SIG-M5 (cell line): ENCODE data around the gene CRACR2B.

ENCODE experiments used
- DNase-seq: peaks from one replicate; lab custom pipeline; 2025; lab: John Stamatoyannopoulos, UW

The CRACR2B gene

DNA sequence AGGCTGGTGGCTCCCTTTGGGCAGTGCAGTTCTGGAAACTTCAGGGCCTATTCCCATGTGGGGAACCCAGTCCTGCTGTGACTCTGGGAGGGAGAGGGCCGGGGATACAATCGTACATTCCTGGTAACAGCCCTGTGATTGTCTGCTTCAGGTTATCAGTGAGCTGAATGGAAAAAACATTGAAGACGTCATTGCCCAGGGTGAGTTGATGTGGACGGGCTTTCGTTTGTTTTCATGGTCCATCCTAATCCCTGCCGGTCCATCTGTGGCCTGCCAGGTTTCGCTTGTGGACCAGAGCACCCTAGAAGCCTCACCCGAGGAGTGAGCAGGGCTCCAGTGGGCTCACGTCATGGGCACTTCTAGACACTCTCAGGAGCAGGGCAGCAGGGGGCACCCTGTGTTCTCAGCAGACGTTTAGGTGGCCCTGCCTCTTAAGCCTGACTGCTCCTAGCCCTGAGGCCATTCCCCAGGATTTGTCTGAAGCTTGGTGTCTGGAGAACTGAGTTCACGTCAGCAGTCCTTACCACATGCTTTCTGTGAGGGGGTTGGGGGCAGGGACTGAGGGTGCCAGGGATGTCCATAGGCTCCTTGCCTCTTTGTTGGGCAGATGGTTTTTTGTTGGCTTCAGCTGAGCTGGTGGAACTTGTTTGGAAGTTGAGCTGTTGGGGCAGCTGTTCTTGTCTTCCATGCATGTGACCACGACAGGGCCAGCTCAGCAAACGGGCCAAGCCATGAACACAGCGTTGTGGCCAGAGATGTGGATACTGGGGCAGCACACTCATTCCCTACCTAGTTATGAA lies 16.1 kb upstream of the CRACR2B start:
- DNase-seq, result no peak

DNA sequence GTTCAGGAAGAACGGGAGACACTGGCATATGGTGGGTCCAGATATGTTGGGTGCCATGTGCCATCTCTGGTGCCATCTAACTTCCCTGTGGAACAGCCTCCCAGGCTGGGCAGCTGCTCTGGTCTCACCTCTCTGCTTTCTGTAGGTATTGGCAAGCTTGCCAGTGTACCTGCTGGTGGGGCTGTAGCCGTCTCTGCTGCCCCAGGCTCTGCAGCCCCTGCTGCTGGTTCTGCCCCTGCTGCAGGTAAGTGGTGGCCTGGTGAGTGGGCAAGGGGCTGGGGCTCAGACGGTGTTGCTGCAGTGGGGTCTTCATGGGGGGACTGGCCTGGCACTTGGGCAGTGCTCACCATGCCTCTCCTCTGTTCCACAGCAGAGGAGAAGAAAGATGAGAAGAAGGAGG lies 15.3 kb upstream of the CRACR2B start:
- no peak for DNase-seq

DNA sequence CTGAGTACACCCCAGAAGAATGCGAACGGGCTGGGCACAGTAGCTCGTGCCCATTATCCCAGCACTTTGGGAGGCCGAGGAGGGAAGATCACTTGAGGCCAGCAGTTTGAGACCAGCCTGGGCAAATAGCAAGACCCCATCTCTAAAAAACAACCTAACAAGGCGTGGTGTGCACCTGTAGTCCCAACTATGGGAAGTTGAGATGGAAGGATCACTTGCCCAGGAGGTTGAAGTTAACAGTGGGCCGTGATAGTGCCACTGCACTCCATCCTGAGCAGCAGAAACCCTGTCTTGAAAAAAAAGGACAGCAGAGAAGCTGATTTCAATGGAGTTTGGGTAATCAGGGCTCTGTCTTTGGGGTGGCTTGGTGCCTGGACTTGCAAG lies 14.7 kb upstream of the CRACR2B start:
- DNase-seq, result no peak

DNA sequence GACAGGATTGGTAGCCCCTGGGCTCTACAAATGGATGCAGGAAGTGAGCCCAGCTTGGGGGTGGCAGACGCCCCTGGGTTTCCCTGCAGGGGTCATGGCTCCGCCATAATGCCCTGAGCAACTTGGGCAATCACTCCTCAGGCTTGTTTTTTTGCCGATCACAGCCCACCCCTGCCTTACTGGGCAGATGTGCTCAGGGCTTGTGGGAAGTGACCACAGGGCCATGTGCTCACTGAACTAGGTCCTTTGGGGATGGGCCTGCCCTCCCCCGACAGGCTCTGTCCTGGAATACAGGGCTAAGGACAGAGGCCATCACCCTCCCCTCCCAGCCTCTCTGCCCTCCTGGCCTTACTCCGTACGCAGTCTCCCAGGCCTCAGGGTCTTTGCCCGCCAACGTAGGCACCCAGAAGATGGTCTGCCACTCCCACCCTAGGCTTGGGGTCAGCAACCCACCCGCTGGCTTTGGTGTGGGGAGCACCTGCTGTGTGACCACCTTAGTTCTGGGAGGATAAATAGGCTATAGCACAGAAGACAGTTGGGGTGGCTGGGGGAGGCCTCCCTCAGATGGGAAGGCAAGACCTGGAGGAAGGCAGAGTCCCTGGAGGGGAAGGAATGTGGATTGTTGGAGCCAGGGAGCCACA lies 14.1 kb upstream of the CRACR2B start:
- DNase-seq, result no peak

DNA sequence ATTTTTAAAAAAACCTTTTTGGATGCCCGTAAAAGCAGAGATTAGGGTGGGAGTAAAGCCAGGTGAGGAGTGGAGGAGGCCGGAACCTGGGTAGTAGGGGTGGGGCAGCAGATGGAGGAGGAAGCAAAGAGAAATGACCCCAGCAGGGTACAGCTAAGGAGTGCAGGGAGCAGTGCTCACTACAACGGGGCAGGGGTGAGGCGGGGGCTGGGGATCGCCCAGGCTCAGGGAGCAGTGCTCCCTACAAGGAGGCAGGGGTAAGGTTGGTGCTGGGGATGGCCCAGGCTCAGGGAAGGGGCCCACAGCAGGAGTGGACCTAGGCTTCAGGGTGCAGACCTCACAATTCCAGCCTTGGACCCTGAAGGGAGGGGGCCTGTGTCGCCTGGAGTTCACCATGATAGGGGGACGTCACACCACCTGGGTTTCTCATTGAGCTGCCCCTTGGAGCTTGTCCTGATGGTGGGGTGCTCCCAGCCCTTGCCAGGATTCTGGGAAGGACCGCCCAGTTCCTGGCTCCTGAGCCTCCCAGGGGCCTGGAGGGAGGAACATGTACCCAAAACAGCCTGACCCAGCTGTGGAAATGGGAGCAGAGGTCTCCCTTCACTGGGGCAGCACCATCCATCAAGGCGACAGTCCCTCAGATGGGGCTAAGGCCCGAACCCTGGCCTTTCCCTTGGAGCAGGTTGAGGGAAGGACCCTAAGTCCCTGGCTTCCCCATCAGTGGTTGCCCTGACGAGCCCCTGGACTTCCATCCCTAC lies 11.9 kb upstream of the CRACR2B start:
- DNase-seq, result no peak

DNA sequence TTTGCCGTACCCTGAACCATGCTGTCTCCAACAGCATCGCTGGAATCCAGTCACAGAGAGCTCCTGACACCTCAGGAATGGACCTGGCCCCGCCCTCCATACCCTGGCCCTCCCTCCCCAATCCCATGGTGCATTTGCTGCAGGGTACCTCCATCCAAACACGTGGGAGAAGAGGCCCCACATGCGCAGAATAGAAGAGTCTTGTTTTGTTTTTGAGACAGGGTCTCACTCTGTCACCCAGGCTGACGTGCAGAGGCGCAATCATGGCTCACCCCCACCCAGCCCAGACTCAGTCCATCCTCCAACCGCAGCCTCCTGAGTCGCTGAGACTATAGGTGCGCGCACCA lies 11.3 kb upstream of the CRACR2B start:
- no peak for DNase-seq

DNA sequence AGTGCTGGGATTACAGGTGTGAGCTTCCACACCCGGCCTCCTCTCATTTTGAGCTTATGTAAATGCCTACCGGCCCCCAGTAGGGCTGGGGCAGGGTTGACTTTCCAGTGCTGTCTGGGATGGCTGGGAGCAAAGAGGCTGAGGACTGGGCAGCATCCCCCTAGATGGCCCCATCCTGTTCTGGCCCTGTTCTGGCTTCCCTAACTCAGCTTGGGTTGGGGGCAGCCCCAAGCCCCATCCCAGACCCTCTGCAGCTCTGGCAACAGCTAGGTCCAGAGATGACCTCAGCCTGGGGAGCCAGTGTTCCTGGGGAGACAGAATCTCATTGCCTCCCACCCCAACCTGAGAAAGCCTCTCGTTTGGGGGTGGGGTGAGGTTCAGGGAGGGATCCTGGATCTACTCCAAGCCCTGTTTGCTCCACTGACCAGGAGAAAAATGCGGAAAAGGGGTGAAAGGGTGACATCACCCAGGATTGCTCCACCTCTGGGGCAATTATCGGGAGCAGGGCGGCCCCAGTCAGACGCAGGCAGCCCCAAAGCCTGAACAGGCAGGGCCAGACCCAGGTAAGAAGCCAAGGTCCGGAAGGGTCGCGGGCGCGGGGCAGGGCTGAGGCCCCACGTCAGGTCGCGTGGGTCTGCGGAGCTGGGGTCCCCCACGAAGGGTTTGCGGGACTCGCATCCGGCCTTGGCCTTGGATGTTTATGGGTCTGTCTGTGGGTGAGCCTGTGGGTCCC lies 9.2 kb upstream of the CRACR2B start, which contains the start of gene PNPLA2:
TSS of gene PNPLA2 (plus strand) at position 519 of the 733 bp plus-strand sequence. CDS start 805 bp downstream, outside the sequence.
- DNase-seq, result no peak

DNA sequence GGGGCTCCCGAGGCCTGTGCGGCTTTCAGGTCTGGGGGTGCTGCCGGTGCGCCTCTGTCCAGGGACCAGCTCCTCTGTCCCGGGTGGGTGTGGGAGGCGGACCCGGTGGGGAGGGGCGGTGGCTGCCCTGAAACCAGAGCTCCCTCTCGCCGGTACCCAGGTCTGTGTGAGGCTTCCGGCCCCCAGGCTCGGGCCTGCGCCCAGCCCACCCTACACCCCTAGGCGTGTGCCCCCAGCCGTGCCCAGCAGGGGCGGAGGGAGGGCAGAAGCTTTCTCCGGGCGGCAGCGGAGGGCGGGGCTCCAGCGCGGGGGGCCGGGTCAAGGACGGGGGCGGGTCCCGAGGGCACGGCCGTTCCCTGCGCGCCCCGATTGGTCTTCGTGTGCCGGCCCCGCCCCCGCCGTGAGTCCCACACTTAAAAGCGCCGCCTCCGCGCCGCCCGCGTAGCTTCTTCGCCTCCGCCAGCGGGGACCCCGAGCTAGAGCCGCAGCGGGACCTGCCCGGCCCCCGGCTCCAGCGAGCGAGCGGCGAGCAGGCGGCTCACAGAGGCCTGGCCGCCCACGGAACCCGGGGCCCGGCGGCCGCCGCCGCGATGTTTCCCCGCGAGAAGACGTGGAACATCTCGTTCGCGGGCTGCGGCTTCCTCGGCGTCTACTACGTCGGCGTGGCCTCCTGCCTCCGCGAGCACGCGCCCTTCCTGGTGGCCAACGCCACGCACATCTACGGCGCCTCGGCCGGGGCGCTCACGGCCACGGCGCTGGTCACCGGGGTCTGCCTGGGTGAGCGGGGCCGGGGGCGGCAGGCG lies 8.4 kb upstream of the CRACR2B start:
- no peak for DNase-seq

DNA sequence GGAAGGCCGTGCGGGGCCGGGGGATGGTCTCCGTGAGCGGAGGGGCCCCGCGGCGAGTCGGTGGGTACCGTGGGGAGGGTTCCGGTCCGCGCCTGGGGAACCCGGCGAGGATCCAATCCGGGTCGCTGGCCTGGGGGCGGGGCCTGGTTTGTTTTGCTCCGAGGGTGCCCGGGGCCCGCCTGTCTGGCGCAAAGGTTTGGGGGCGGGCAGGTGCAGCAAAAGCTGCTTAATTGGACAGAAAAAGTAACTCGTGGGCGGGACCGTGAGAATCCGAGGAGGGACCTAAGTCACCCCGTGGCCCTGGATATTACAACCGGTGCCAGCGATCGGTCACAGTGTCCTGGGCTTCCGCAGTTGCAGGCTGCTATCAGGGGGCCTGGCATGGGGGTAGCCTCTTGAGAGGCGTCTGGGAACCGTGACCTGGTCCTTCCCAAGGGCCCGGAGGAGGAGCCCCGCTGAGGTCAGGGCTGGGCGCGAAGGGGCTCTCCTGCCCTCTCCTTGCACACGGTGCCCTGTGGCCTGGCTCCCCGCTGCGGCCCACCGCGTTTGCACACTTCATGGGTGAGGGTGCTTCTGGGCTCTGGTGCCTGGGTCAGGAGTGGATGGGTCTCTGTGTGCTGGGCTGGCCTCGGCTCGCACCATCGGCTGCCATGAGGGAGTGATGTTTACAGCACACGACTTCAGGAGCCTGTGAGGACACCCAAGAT lies 7.6 kb upstream of the CRACR2B start:
- peak; percentile 37 for DNase-seq

DNA sequence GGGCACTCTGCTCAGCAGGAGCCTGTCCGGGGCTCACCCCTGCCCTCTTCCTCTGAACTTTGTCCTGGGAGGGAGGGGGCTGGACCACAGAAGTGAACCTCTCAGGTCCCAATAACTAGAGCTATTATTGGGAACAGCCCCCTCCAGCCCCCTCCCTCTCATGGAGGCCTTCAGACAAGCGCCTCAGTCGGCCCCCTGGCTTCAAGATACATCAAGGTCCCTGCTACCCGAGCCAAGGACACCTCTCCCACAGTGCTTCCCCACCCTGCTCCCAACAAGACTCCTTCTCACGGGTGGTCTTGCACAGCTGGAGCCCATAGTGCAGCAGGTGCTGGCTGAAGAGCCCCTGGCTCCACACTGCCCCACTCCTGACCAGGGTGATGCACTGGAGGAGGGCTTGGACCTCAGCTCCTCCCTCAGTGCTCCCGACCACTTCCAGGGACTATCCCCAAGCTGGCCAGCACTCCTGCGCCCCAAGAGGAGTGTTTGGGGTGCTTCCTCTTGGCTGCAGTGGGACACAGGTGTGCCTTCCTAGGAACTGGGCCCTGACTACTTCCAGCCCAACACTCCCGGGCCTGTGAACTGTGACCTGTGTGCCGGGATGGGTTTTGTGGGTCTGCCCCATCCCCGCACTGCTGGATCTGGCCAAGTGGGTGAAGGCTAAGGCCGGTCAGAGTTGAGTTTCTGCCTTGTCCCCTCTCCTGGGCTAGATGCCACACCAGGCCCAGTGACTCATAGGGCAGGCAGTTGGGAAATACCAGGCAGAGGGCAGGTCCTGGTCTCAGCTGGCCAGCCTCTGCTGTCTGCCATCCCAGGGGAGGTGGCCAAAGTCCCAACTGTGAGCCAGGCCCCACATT lies 6.8 kb upstream of the CRACR2B start:
- no peak for DNase-seq

DNA sequence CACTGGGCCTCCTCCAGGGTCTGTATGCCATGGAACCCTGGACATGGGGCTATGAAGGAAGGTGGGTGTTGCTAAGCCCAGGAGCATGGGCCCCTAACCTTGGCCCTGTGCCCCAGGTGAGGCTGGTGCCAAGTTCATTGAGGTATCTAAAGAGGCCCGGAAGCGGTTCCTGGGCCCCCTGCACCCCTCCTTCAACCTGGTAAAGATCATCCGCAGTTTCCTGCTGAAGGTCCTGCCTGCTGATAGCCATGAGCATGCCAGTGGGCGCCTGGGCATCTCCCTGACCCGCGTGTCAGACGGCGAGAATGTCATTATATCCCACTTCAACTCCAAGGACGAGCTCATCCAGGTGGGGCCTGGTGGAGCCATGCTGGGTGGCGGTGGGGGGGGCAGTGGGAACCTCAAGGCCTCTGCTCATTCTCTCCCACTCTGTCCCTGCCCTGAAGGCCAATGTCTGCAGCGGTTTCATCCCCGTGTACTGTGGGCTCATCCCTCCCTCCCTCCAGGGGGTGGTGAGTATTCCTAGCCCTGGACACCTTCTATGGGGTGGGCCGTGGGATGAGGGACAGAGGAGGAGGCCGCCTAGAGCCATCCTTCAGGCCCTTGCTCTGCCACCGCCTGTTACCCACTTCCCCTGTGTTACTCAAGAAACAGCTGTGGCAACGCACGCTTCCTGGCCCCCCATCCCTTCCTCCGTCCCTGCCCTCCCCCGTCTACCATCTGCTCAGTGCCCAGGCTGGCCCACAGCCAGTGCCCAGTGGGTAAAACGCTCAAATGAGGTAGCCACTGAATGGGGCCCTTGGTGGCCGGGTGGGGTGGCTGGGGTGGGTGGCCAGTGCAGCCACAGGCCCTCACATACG lies 6.0 kb upstream of the CRACR2B start:
- DNase-seq, result no peak

DNA sequence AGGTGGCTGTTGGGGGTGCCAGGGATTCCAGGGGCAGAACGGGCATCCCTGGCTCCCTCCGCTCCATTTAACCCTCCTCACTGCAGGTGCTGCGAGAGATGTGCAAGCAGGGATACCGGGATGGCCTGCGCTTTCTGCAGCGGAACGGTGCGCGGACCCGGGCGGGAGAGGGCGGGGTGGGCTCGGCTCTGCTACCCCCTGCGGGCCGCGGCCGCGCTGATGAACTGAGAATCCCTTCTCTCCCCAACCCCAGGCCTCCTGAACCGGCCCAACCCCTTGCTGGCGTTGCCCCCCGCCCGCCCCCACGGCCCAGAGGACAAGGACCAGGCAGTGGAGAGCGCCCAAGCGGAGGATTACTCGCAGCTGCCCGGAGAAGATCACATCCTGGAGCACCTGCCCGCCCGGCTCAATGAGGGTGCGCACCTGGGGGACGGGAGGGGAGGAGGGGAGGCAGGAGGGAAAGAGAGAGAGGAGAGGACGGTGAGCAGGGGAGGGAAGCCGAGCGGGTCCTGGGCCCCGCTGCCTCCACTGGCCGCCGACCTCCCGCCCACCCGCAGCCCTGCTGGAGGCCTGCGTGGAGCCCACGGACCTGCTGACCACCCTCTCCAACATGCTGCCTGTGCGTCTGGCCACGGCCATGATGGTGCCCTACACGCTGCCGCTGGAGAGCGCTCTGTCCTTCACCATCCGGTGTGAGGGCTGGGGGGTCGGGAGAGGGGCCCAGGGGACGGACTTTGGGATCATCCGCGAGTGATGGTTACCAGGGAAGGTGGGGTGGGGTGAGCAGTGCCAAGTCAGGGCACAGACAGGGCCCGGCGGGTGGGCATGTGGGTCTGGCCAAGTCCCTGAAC lies 4.1 kb upstream of the CRACR2B start:
- no peak for DNase-seq

DNA sequence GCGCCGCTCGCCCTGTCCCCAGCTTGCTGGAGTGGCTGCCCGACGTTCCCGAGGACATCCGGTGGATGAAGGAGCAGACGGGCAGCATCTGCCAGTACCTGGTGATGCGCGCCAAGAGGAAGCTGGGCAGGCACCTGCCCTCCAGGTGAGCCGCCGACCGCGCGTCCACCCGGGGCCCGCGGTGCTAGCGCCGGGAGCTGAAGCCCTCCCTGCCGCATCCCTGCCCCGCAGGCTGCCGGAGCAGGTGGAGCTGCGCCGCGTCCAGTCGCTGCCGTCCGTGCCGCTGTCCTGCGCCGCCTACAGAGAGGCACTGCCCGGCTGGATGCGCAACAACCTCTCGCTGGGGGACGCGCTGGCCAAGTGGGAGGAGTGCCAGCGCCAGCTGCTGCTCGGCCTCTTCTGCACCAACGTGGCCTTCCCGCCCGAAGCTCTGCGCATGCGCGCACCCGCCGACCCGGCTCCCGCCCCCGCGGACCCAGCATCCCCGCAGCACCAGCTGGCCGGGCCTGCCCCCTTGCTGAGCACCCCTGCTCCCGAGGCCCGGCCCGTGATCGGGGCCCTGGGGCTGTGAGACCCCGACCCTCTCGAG lies 3.3 kb upstream of the CRACR2B start:
- DNase-seq, result no peak

DNA sequence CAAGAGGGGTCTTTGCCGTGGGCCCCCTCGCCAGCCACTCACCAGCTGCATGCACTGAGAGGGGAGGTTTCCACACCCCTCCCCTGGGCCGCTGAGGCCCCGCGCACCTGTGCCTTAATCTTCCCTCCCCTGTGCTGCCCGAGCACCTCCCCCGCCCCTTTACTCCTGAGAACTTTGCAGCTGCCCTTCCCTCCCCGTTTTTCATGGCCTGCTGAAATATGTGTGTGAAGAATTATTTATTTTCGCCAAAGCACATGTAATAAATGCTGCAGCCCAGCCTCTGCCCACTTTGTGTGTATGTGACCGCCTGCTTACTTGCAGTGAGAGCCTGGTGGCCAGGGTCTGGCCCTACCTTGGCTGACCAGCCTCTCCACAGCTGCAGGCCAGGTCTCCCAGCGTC lies 2.8 kb upstream of the CRACR2B start:
- no peak for DNase-seq

DNA sequence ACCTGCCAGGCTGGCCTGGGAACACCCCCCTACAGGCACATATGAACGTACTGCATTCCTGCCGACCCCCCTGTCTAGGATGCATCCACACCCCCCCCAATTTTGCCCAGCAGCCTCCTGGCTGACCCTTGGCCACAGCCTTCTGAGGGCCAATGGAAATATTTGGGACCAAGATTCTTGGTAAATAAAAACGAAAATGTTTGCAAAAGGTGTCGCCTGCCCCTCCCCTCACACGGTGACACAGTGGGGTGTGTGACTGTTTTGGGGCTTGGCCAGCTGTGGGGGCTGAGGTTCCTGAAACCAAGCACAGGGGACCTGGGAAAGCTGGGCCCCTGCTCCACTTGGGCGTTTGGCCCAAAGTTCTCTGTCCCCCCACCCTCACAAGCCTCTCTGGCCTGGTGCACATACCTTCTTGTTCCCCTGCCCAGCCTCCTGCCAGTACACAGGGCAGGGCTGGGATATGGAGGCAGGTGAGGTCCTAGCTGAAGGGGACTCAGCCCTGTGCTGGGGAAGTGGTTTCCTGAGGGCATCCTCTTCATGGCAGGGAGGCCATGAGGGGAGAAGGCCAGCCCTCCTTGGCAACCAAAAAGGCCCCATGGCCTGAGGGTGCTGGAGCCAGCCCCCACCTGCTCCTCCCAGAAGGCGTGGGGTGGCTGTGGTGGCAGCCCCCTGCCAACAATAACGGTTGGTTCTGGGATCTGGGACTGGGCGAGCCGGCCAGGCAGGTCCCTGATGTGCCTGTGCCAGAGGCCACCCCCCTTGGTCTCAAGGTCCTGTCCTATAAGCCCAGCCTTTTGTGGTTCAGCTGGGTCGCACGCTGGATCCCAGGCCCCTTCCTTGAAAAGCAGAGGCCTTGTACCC lies 2.1 kb upstream of the CRACR2B start:
- DNase-seq, result no peak

DNA sequence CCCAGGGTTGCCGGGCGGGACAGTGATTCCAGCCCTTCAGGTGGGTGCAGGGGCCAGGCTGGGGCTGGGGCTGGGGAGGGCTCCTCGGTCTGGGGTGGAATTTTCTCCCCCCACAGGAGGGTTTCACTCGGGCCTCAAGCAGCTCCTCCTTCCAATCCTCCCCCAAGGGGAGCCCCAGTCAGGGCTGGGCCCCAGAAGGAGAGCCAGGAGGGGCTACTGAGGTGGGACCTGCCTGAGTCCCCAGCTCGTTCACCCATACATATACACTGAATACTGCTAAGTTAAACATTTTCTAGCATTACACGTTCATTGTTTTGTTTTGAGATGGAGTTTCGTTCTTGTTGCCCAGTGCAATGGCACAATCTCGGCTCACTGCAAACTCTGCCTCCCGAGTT lies 1.5 kb upstream of the CRACR2B start:
- DNase-seq, result no peak

DNA sequence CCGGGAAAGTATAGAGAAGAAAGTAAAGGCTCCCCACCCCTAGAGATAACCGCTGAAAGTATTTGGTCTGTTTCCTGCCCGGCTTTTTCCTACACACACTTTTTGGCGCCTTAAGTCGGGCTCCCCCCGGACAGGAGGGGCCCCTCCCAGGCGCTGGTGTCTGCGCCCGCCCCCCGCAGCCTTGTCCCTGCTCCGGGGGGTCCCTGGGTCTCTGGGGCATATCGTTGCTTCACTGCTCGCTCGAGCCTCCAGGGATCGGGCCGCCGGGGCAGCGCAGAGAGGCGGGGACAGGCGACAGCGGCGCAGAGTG lies 928 bp upstream of the CRACR2B start:
- DNase-seq, result no peak
